Fibroblast of skin of left quadriceps (primary cell): Measurements from ENCODE around the gene RIPOR3.
"Not testable (repeated sequence)": the region's sequence is repeated elsewhere in the genome, so short reads cannot be mapped to it uniquely, and the experiment has no call there.

Experiments used
- DNase-seq, 2 experiments: peaks; one replicate each; pipeline ENCODE4 v3.0.0-alpha.2; 2013; ENCODE audit warnings: low read depth in 2 of 2

The RIPOR3 gene

GRCh38 chr20:50658804-50659380 is 32.5 kb downstream of the RIPOR3 start:
- DNase-seq, result no peak

GRCh38 chr20:50655311-50655880 is 35.9 kb downstream of the RIPOR3 start:
- DNase-seq, result peak; percentile 90 to 91

GRCh38 chr20:50654904-50655303 is 36.4 kb downstream of the RIPOR3 start:
- DNase-seq, result peak; percentile 16 to 18

- DNase-seq, result no peak
These were observed 38.5 kb downstream of the RIPOR3 start for GRCh38 chr20:50652702-50653294.

GRCh38 chr20:50651676-50652075 is 39.7 kb downstream of the RIPOR3 start:
- DNase-seq, result no peak

GRCh38 chr20:50649590-50649989 is 41.8 kb downstream of the RIPOR3 start:
- no peak for DNase-seq

GRCh38 chr20:50648651-50649050 is 42.7 kb downstream of the RIPOR3 start:
- no peak for DNase-seq

- DNase-seq, result peak; percentile 86 to 89
These were observed 44.8 kb downstream of the RIPOR3 start for GRCh38 chr20:50646483-50646996.

- peak; percentile 79 to 80 for DNase-seq
These were observed 45.9 kb downstream of the RIPOR3 start for GRCh38 chr20:50645253-50646068.

GRCh38 chr20:50642288-50642803 is 49.0 kb downstream of the RIPOR3 start:
- DNase-seq, result no peak

GRCh38 chr20:50641625-50642287 is 49.6 kb downstream of the RIPOR3 start:
- not testable (repeated sequence) for DNase-seq

- not testable (repeated sequence) for DNase-seq
These were observed 51.2 kb downstream of the RIPOR3 start for GRCh38 chr20:50639971-50640711.

- not testable (repeated sequence) for DNase-seq
These were observed 53.1 kb downstream of the RIPOR3 start for GRCh38 chr20:50638015-50638847.

- DNase-seq, result no peak
These were observed 54.5 kb downstream of the RIPOR3 start for GRCh38 chr20:50636601-50637540.

- no peak for DNase-seq
These were observed 55.4 kb downstream of the RIPOR3 start for GRCh38 chr20:50635676-50636600.

GRCh38 chr20:50635014-50635557 is 56.3 kb downstream of the RIPOR3 start:
- DNase-seq, result no peak

GRCh38 chr20:50634191-50634590 is 57.2 kb downstream of the RIPOR3 start:
- no peak for DNase-seq
